Endothelial cell of umbilical vein (primary cell): ENCODE measurements around the gene PLXND1. TPM values are rescaled to one million over a fixed set of nuclear protein-coding genes. Genes with fewer than 3 reads are reported as not detected.

ENCODE experiments used
- BruUV-seq: library from RNA; stranded (reverse); fragments of 400-500 nt; replicated peaks from 2 replicates; lab custom pipeline; 2021; lab: Mats Ljungman, UMichigan
- CTCF ChIA-PET: fragments of 300-600, 350-600 bp; sonication (Branson Sonifier 250); formaldehyde crosslinking; loops from one replicate; lab custom pipeline; 2021; ENCODE audit warnings: antibody characterized with exemption, inconsistent platforms; lab: Charles Lee
- POLR2A ChIA-PET: fragments of 300-600, 350-600 bp; sonication (Branson Sonifier 250); formaldehyde crosslinking; loops from one replicate; lab custom pipeline; 2021; ENCODE audit warnings: antibody characterized with exemption, inconsistent platforms; lab: Charles Lee
- DNase-seq: peaks from one replicate; pipeline ENCODE4 v3.0.0-alpha.2; 2011; ENCODE audit warnings: low read depth, low spot score
- FAIRE-seq: peaks from 2 replicates; lab custom pipeline; 2011; peaks lifted over from hg19 to GRCh38; lab: Jason Lieb, UNC
- H2AFZ ChIP-seq: 2 replicates; pipeline ENCODE4 v1.6.0; 2012; ENCODE audit warnings: low read depth, low read length, control low read depth, inconsistent platforms
- H3K27ac ChIP-seq: 2 replicates; pipeline ENCODE4 v1.5.1; 2011; ENCODE audit warnings: low read depth, mild to moderate bottlenecking, control low read depth, low read length, moderate library complexity; ENCODE audit not compliant: insufficient read depth
- H3K27me3 ChIP-seq, 2 experiments: 2 replicates each; pipeline versions ENCODE4 v1.6.0 to v1.6.1; 2011; ENCODE audit warnings: low read length in 2 of 2, mixed read lengths in 1 of 2; ENCODE audit not compliant: control insufficient read depth in 2 of 2, insufficient read depth in 2 of 2
- H3K36me3 ChIP-seq, 2 experiments: 2 replicates in 1 of 2; 3 replicates in 1 of 2; pipeline ENCODE4 v1.5.1; 2011; ENCODE audit warnings: low read length in 2 of 2, mild to moderate bottlenecking in 1 of 2, moderate library complexity in 1 of 2; ENCODE audit not compliant: control insufficient read depth in 2 of 2, insufficient read depth in 2 of 2; ENCODE audit errors: extremely low read depth in 1 of 2
- H3K4me1 ChIP-seq: 3 replicates; pipeline ENCODE4 v1.5.1; 2011; ENCODE audit warnings: mild to moderate bottlenecking, low read length; ENCODE audit not compliant: control insufficient read depth, insufficient read depth; ENCODE audit errors: extremely low read depth
- H3K4me2 ChIP-seq: 2 replicates; pipeline ENCODE4 v1.6.1; 2011; ENCODE audit warnings: low read length, control low read depth, mixed read lengths; ENCODE audit not compliant: insufficient read depth
- H3K4me3 ChIP-seq, 3 experiments: fragments of 200-600 bp in 1 of 3; sonication (generic), shearing (Covaris generic) in 1 of 3; replicated peaks in 1 of 3; 2 replicates each; pipeline ENCODE4 v1.5.1; 2011 to 2016; ENCODE audit warnings: control low read depth in 3 of 3, low read length in 3 of 3, mild to moderate bottlenecking in 2 of 3, inconsistent platforms in 1 of 3, low read depth in 1 of 3, moderate library complexity in 1 of 3; ENCODE audit not compliant: insufficient read depth in 1 of 3
- H3K79me2 ChIP-seq: 2 replicates; pipeline ENCODE4 v1.6.0; 2012; ENCODE audit warnings: low read length, inconsistent platforms; ENCODE audit not compliant: control insufficient read depth, insufficient read depth
- H3K9ac ChIP-seq: replicated peaks from 2 replicates; pipeline ENCODE3; 2011; ENCODE audit warnings: low read length, control low read depth; ENCODE audit not compliant: insufficient read depth; ENCODE audit errors: extremely low read depth
- H3K9me1 ChIP-seq: replicated peaks from 3 replicates; pipeline ENCODE4 v1.6.0; 2011; ENCODE audit warnings: mild to moderate bottlenecking, low read length; ENCODE audit not compliant: control insufficient read depth, insufficient read depth; ENCODE audit errors: extremely low read depth
- H3K9me3 ChIP-seq: replicated peaks from 2 replicates; pipeline ENCODE4 v1.5.1; 2012; ENCODE audit warnings: low read length, inconsistent platforms; ENCODE audit not compliant: control insufficient read depth, insufficient read depth
- H4K20me1 ChIP-seq: replicated peaks from 2 replicates; pipeline ENCODE3; 2011; ENCODE audit warnings: mild to moderate bottlenecking, low read length; ENCODE audit not compliant: control insufficient read depth, insufficient read depth; ENCODE audit errors: extremely low read depth
- EZH2 ChIP-seq: IDR thresholded peaks from 2 replicates; pipeline ENCODE4 v1.6.1; 2012; ENCODE audit warnings: borderline replicate concordance, low read depth, mild to moderate bottlenecking, moderate library complexity, low read length, inconsistent platforms; ENCODE audit not compliant: severe bottlenecking
- FOS ChIP-seq: IDR thresholded peaks from 2 replicates; pipeline ENCODE4 v1.6.1; 2011; ENCODE audit warnings: mild to moderate bottlenecking, low read length, moderate library complexity, borderline replicate concordance; ENCODE audit not compliant: insufficient read depth
- GATA2 ChIP-seq: IDR thresholded peaks from 2 replicates; pipeline ENCODE4 v1.7.0; 2011; ENCODE audit warnings: low read depth, mild to moderate bottlenecking, moderate library complexity, mixed read lengths, low read length; ENCODE audit not compliant: insufficient read length, insufficient read depth
- JUN ChIP-seq: IDR thresholded peaks from 2 replicates; pipeline ENCODE4 v1.6.1; 2011; ENCODE audit warnings: borderline replicate concordance, low read depth; ENCODE audit not compliant: insufficient read length, insufficient read depth
- MYC ChIP-seq: IDR thresholded peaks from one replicate; pipeline ENCODE4 v1.6.1; 2011; ENCODE audit warnings: mild to moderate bottlenecking, low read depth, low read length
- POLR2A ChIP-seq: IDR thresholded peaks from 2 replicates; pipeline ENCODE4 v1.6.1; 2012; ENCODE audit warnings: low read depth, mild to moderate bottlenecking, control low read depth, low read length
- POLR2AphosphoS5 ChIP-seq: IDR thresholded peaks from 2 replicates; pipeline ENCODE4 v1.6.1; 2012; ENCODE audit warnings: low read depth, mild to moderate bottlenecking, control low read depth, low read length, moderate library complexity; ENCODE audit not compliant: insufficient read depth
- dilution Hi-C: fragments of 300-500 bp; cut with MboI; formaldehyde crosslinking; loops from one replicate; pipeline ENCODE4 v1.15.0; 2019; ENCODE audit warnings: low sequenced_read_pairs; ENCODE audit not compliant: extremely low pct_ligation_motif_present
- intact Hi-C: fragments of 100-400 bp; cut with micrococcal nuclease; formaldehyde crosslinking; loops from one replicate; pipeline ENCODE4 v1.10.0; 2022
- polyA plus RNA-seq, 4 experiments: library from polyadenylated mRNA; depleted of rRNA in 3 of 4; stranded (reverse) in 3 of 4; unstranded in 1 of 4; fragments of >200 nt; gene quantifications; 2 replicates each; pipeline versions ENCODE4 v1.2.1 to v1.2.3, GENCODE V29; 2011 to 2012; ENCODE audit warnings: missing spikeins in 1 of 4
- total RNA-seq: library from RNA; stranded (reverse); gene quantifications from 2 replicates; pipeline ENCODE4 v1.2.3, GENCODE V29; 2021
- TF ChIP-seq, protein P1 (sequence below), 2 donors: IDR thresholded peaks; 1 replicate in 1 of 2; 2 replicates in 1 of 2; pipeline ENCODE4 v1.5.1; 2011; ENCODE audit warnings: low read length in 2 of 2, mild to moderate bottlenecking in 2 of 2, moderate library complexity in 2 of 2, control low read depth in 1 of 2, inconsistent platforms in 1 of 2, low read depth in 1 of 2; ENCODE audit not compliant: insufficient read depth in 1 of 2; ENCODE audit errors: extremely low read depth in 1 of 2
- TF ChIP-seq, protein P2 (sequence below): IDR thresholded peaks from 2 replicates; pipeline ENCODE4 v1.6.1; 2011; ENCODE audit not compliant: insufficient read depth, insufficient read length

Gene PLXND1
- total and polyA plus RNA-seq, 2 donors (not counting 3 experiments of a cell fraction or from before 2014, with no cell fraction given): 300 to 834 TPM

DNA sequence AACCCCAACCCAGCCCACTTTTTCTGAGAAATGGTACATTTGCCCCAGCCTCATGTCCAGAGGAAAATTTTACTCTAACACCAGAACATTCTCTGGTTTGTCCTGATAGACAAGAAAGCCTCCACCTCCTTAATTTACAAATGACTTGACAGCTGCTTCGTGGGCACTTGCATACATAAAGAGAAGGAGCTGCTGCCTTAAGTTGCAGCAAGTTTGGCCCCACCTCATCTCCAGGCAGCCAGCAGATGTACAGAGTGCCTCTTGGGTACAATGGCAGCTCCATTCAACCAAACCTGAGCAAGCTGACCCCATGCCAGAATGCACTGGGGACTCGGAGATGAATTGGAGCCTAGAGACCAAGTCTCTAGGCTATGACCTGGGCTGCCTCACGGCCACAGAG lies 69.7 kb downstream of the PLXND1 start:
- Histone ChIP-seq H2AFZ (no peak overlapping the region), H3K9me1 (no peaks in the 10 kb centered on the region), H3K4me3 (no peak overlapping the region), H3K36me3 (no peaks in the 10 kb centered on the region), H3K27ac (no peak overlapping the region), H3K9me3 (no peaks in the 10 kb centered on the region), H3K27me3 (no peaks in the 10 kb centered on the region), H3K4me2 (no peak overlapping the region), H3K9ac (no peak overlapping the region), H3K79me2 (no peaks in the 10 kb centered on the region), H4K20me1 (no peaks in the 10 kb centered on the region), H3K4me1 (no peaks in the 10 kb centered on the region)
- intact Hi-C loops (no loop called here), dilution Hi-C loops (no loop called here)
- TF ChIP-seq FOS: no peak
- TF ChIP-seq EZH2: no peak
- TF ChIP-seq JUN: no peak
- no peak for TF ChIP-seq POLR2AphosphoS5
- no peak for TF ChIP-seq POLR2A
- TF ChIP-seq, protein P1, sequence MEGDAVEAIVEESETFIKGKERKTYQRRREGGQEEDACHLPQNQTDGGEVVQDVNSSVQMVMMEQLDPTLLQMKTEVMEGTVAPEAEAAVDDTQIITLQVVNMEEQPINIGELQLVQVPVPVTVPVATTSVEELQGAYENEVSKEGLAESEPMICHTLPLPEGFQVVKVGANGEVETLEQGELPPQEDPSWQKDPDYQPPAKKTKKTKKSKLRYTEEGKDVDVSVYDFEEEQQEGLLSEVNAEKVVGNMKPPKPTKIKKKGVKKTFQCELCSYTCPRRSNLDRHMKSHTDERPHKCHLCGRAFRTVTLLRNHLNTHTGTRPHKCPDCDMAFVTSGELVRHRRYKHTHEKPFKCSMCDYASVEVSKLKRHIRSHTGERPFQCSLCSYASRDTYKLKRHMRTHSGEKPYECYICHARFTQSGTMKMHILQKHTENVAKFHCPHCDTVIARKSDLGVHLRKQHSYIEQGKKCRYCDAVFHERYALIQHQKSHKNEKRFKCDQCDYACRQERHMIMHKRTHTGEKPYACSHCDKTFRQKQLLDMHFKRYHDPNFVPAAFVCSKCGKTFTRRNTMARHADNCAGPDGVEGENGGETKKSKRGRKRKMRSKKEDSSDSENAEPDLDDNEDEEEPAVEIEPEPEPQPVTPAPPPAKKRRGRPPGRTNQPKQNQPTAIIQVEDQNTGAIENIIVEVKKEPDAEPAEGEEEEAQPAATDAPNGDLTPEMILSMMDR (IDR thresholded peaks at IDR 0.05; ENCODE audit: extremely low read depth in 1 of 2, insufficient read depth in 1 of 2, low read depth in 1 of 2, low read length in 2 of 2): no peak
- no peak for TF ChIP-seq MYC
- TF ChIP-seq GATA2: no peak
- TF ChIP-seq, protein P2, sequence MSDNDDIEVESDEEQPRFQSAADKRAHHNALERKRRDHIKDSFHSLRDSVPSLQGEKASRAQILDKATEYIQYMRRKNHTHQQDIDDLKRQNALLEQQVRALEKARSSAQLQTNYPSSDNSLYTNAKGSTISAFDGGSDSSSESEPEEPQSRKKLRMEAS: no peak
- POLR2A ChIA-PET: no interaction called here
- BruUV-seq: no TSS peak
- FAIRE-seq: no peak
- DNase-seq: no peak
- CTCF ChIA-PET: interaction anchor here (1.1 to 1.4 kb wide), 3 partner anchors 19 to 47 kb away, joined by 3 to 5 read pairs (median 3); no protein-coding TSS in a partner anchor
